GM13976 (cell line): Measurements from ENCODE around the gene CLIP3.
A peak's percentile ranks its signal among the peaks of the same experiment; 100 is the strongest.

Experiments used
- DNase-seq: peaks from one replicate; pipeline ENCODE4 v3.0.0; 2012; ENCODE audit warnings: low spot score
- CTCF ChIP-seq: IDR thresholded peaks from 2 replicates; pipeline ENCODE4 v1.5.1; 2012; ENCODE audit warnings: borderline replicate concordance, mild to moderate bottlenecking; ENCODE audit not compliant: insufficient read depth; ENCODE audit errors: extremely low read depth, missing control alignments, control extremely low read depth
- in situ Hi-C: fragments of 300-500 bp; cut with MboI; formaldehyde crosslinking; loops from one replicate; pipeline ENCODE4 v1.12.0; 2022; ENCODE audit warnings: low sequenced_read_pairs, mixed read lengths, inconsistent platforms; ENCODE audit not compliant: unreplicated experiment

The CLIP3 gene

GRCh38 chr19:36028313-36029041 lies 4.2 kb downstream of the CLIP3 start:
- in situ Hi-C loops = no loop called here
- no peak for DNase-seq
- no peak for TF ChIP-seq CTCF

DNA sequence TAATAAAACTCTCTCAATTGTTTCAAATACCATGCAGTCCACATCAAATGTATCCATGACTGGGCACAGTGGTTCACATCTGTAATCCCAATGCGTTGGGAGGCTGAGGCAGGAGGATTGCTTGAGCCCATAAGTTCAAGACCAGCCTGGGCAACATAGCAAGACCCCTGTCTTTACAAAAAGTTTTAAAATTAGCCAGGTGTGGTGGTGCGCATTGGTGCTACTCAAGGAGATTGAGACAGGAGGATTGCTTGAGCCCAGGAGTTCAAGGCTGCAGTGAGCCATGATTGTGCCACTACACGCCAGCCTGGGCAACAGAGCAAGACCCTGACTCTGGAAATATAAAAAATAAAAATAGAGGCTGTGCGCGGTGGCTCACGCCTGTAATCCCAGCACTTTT lies 5.0 kb downstream of the CLIP3 start:
- in situ Hi-C loops = no loop called here
- DNase-seq = no peak
- no peak for TF ChIP-seq CTCF

- DNase-seq = peak; percentile 13
- TF ChIP-seq CTCF = no peak
- in situ Hi-C loops = no loop called here
Observed at GRCh38 chr19:36026091-36026876, 6.4 kb downstream of the CLIP3 start.

DNA sequence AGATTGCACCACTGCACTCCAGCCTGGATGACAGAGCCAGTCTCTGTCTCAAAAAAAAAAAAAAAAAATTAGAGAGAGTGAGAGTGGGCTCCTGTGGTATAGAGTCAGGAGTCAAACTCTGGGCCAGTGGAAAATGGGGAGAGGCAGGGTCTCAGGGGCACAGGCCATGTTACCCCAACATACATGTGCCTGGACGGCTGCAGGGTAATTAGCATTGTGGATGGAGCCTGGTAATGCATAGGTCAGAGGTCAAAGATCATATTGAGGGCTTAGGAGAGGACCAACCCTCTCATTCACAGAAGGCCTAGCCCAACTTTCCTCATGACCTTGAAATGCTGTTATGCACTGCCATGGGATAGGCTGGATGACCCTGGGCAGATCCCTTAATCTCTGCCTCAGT lies 7.1 kb downstream of the CLIP3 start:
- DNase-seq = no peak
- in situ Hi-C loops = no loop called here
- no peak for TF ChIP-seq CTCF

- no peak for DNase-seq
- in situ Hi-C loops = no loop called here
- no peak for TF ChIP-seq CTCF
Observed at GRCh38 chr19:36023432-36023831, 9.2 kb downstream of the CLIP3 start.

DNA sequence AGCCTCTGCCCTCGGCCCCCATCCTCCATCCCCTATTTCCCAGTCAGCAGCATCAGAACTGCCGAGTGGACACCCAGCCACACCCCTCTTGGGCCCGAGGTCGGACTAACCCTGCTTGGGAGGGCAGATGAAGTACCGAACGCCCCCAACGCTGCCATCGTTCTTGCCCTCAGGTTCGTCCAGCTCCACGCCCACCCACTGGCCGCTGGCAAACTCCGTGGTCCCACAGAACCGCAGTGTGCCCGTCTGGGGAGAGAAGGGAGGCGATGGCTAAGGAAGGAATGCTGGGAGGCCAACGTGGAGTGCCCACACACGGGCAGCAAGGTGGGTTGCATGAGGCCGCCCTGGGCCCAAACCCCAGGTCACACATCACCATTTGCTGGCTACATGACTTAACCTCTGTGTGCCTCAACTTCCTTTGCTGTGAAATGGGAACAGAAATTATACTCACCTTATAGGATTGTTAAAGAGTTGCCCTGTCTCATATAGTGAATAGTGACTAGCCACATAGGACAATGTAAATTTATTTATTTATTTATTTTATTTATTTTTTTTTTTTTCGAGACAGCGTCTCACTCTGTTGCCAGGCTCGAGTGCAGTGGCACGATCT lies 13.5 kb downstream of the CLIP3 start:
- DNase-seq = no peak
- no peak for TF ChIP-seq CTCF
- in situ Hi-C loops = no loop called here
